GM19324 (cell line): Measurements from ENCODE around the gene H19.

ENCODE experiments used
- ATAC-seq: cut with Tn5 transposase; IDR thresholded peaks from one replicate; pipeline ENCODE4 v1.9.1; 2021; ENCODE audit warnings: mild to moderate bottlenecking, moderate library complexity; ENCODE audit not compliant: unreplicated experiment, low FRiP score

Gene H19

GRCh38 chr11:1997755-1998154, at the start of gene H19:
H19 (minus strand) TSS chr11:1997842.
- no peak for ATAC-seq

GRCh38 chr11:2041963-2042362, 44.3 kb upstream of the H19 start:
- no peak for ATAC-seq

GRCh38 chr11:2041153-2041552, 43.5 kb upstream of the H19 start:
- ATAC-seq = no peak

GRCh38 chr11:2039198-2039759, 41.6 kb upstream of the H19 start:
- no peak for ATAC-seq

GRCh38 chr11:2036863-2037486, 39.3 kb upstream of the H19 start:
- ATAC-seq = no peak

GRCh38 chr11:2035382-2035781, 37.7 kb upstream of the H19 start:
- no peak for ATAC-seq

GRCh38 chr11:2031058-2031457, 33.4 kb upstream of the H19 start:
- no peak for ATAC-seq

- no peak for ATAC-seq
These were observed 30.1 kb upstream of the H19 start for GRCh38 chr11:2027708-2028107.

- no peak for ATAC-seq
These were observed 17.4 kb upstream of the H19 start for GRCh38 chr11:2015025-2015424.

GRCh38 chr11:2012440-2012839, 14.8 kb upstream of the H19 start:
- ATAC-seq = no peak

- ATAC-seq = no peak
These were observed 6.8 kb upstream of the H19 start for GRCh38 chr11:2004466-2004865.

- ATAC-seq = no peak
These were observed 5.2 kb upstream of the H19 start for GRCh38 chr11:2002807-2003206.

- no peak for ATAC-seq
These were observed 4.6 kb upstream of the H19 start for GRCh38 chr11:2002042-2002776.

GRCh38 chr11:1998861-1999260, 1.2 kb upstream of the H19 start:
- no peak for ATAC-seq

- no peak for ATAC-seq
These were observed 648 bp upstream of the H19 start for GRCh38 chr11:1998290-1998689.

GRCh38 chr11:1994121-1994520, 3.5 kb downstream of the H19 start:
- ATAC-seq = no peak

- no peak for ATAC-seq
These were observed 5.5 kb downstream of the H19 start for GRCh38 chr11:1992111-1992510.

- ATAC-seq = no peak
These were observed 6.6 kb downstream of the H19 start for GRCh38 chr11:1990872-1991578.

- ATAC-seq = no peak
These were observed 7.7 kb downstream of the H19 start for GRCh38 chr11:1989953-1990352.

GRCh38 chr11:1988667-1989317, 8.8 kb downstream of the H19 start:
- no peak for ATAC-seq

- ATAC-seq = no peak
These were observed 9.5 kb downstream of the H19 start for GRCh38 chr11:1988174-1988573.
